Left renal cortex interstitium (tissue), 4 donors: Measurements from ENCODE around the gene NDUFAB1. TPM values are rescaled to one million over a fixed set of nuclear protein-coding genes. Genes with fewer than 3 reads are reported as not detected.
"Not testable (repeated sequence)": the region's sequence is repeated elsewhere in the genome, so short reads cannot be mapped to it uniquely, and the experiment has no call there.

Experiments used
- DNase-seq, 4 donors: peaks; one replicate each; pipeline ENCODE4 v3.0.0-alpha.2; 2013; ENCODE audit warnings: low read depth in 4 of 4, low spot score in 2 of 4, missing footprints in 1 of 4
- polyA plus RNA-seq, 4 donors: library from polyadenylated mRNA; unstranded; fragments of 120-200 nt; gene quantifications; one replicate each; pipeline ENCODE4 v1.2.1, GENCODE V29; 2013; ENCODE audit not compliant: insufficient read length in 4 of 4

The NDUFAB1 gene
- polyA plus RNA-seq, 4 donors: 88.4 to 106 (median 98.1) TPM

DNA sequence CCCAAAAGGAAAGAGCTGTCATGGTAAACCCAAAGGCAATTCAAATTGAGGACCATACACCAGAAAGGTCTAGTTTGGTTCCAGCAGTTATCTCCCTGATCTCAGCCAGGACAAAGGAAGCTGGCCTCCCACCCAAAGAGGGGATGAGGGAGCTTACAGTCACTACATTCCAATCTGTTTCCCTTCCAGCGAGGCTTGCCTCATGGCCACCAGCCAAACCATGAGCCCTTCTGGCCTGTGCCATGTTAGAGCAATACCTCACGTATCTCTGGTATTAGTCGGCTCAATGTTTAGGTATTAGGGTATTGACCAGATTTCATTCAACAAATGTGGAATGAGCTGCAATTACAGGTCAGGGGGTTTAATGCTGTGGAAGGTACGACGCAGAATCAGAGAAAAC is 8.4 kb downstream of the NDUFAB1 start:
- DNase-seq: no peak

DNA sequence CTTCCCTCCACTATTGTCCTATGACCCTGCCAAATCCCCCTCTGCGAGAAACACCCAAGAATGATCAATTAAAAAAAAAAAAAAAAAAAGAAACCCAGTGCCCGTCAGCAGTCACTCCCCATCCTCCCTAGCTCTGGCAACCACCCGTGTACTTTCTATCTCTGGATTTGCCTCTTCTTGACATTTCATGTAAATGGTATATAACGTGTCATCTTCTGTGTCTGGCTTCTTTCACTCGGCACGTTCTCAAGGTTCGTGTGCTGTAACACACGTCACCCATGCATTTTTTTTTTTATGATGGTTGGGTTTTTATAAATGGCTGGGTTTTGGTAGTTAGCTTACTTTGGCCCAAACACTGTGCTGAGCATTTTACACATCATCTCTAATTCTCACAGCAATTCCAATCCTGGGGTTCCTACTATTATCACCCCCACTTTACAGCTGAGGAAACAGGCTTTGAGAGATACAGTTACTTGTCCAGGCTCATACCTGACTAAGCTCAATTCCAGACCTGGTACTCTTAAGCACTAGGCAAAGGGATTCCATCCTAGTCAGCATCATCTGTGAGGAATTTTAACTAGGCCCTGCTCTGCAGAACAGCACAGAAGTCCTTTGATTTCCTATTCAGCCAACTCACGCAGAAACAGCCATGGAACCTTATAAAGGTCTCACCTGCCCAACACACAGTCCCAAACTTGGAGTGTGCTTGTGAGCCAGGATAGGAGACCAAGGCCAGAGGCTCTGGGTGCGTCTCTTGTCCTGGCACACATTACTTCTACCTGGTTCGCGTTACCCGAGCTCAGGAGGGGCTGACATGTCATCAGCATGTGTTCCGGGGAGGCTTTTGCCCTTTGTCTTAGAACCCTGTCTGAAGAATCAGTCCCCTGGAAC is 11.7 kb downstream of the NDUFAB1 start:
- DNase-seq: no peak

DNA sequence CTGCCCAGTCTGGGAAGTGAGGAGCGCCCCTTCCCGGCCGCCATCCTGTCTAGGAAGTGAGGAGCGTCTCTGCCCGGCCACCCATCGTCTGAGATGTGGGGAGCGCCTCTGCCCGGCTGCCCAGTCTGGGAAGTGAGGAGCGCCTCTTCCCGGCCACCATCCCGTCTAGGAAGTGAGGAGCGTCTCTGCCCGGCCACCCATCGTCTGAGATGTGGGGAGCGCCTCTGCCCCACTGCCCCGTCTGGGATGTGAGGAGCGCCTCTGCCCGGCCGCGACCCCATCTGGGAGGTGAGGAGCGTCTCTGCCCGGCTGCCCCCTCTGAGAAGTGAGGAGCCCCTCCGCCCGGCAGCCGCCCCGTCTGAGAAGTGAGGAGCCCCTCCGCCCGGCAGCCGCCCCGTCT is 12.8 kb downstream of the NDUFAB1 start:
- not testable (repeated sequence) for DNase-seq

- DNase-seq: no peak
These were observed 14.4 kb downstream of the NDUFAB1 start for GRCh38 chr16:23581764-23582163.

- no peak for DNase-seq
These were observed 15.7 kb downstream of the NDUFAB1 start for GRCh38 chr16:23580391-23580790.

DNA sequence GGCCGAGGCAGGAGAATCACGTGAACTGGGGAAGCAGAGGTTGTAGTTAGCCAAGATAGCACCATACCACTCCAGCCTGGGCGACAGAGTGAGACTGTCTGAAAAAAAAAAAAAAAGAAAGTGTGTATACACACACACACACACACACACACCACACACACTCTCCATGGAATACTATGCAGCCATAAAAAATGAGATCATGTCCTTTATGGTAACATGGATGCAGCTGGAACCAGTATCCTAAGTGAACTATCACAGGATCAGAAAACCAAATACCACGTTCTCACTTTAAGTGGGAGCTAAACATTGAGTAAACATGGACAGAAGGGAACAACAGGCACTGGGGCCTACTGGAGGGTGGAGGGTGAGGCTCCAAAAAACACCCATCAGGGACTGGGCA is 16.7 kb downstream of the NDUFAB1 start:
- DNase-seq: no peak

DNA sequence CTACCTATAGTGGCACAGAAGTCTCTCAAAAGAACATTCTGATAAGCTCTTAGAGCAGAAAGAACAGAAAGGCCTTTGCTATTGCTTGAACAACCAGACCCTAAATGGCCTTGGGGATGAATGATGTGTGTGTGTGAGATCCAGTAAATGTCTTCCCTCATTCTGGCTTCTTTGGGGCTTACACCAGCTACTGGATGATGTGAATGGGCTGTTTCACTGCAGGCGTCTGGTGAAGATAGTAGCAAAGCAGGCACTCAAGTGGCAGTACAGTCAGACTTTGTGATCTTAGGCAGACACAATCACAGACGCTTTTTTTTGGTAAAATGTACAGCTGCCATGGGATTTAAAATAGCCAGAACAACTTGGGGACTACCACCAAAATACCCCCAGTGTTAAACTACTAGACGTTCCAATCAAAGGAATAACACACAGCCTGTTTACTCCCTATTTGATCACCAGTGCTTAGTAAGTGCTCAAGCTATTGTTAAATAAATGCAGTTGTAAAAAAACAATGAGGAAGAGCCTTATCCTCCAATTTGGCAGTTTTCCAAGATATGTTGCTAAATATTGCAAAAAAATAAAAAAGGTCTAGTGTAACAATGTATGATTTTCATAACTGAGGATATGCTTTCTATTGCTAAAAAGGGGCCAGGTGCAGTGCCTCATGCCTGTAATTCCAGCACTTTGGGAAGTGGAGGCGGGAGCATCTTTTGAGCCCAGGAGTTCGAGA is 17.9 kb downstream of the NDUFAB1 start:
- DNase-seq: no peak

DNA sequence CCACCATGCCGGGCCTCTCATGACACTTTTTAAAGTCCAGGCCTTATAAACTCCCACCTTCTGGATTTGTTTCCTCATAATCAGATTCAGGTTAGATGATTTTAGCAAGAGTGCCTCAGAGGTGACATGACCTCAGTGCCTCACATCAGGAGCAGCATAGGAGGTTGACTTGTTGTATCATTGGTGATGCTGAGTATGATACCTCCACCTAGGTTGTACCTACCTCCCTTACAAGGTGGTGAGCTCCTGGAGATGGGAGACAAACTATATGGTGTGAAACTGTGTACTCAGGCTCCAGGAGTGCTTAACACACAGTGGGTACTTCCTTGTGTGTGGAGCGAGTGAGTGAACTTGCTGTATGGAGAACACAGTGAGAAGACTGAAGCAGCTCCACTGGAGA is 18.6 kb downstream of the NDUFAB1 start:
- no peak for DNase-seq

DNA sequence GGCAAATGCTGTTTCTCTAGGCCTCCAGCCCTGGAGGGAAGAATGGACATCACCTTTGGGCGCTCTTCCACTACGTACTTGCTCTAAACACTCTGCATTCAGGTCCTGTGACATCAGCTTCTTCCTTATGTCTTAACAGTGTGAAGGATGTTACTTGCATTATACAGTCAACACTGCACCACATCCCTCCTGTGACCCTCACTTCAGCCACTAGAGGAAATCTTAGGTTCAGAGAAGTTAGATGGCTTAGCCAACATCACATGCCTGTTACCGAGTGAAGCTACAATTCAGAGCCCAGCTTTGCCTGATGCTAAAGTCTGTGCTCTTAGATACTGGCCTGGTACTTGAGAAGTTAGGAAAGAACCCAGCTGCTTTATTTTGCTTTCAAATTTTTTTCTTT is 20.3 kb downstream of the NDUFAB1 start:
- DNase-seq: no peak

DNA sequence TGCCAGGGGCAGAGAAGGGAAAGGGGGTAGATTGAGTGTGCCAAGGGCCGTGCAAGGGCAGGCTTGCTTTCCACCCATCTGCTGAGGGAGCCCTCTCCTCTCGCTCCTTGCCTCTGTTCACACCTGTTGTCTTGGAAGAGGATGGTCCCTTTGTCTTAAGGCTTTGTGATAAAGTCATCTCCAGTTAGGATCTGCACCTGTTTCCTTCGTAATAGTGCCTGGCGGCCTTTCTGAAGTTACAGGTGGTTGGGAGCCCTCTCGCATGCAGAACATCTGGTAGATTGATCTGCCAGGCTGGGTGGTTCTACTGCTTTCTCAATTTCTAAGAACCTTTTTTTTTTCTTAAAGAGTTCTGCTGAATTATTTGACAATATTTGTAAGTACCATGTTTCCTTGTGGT is 22.3 kb downstream of the NDUFAB1 start:
- no peak for DNase-seq

DNA sequence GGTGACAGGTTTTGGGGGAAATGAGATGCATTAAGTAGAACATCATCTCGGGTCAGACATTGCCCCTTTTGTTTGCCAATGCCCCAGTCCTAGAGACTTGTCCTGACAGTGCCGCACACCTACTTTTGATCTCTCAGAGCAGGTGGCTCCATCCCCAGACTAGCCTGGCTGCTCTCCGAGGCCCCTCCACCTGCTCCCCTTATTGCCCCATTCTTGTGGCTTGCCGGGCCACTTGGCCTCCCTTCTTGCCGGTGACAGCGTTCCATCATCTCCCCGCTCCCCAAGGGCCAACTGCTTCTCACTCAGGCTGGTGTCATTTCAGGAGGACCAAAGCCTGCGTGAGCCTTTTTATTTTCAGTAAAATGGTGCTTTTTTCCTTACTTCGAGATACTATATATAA is 23.7 kb downstream of the NDUFAB1 start:
- DNase-seq: no peak

DNA sequence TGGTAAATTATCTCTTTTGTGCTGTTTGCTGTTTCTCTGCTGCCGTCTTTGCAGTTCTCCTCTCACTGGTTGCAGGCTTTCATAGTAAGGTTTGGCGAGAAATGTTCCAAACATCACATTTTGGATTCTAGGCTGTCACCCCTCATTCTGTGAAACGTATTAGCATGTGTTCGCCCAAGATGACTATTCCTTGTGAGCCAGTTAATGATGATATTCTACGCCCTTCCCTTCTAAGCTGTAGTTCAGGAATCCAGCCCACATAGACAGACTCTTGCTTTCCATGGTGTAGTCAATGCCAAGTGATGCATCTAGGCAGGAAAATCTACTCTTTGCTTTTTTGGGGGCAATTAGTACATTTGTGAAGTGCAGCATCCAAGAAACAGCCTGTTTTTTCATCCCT is 24.2 kb downstream of the NDUFAB1 start:
- no peak for DNase-seq

- DNase-seq: no peak
These were observed 25.0 kb downstream of the NDUFAB1 start for GRCh38 chr16:23570992-23571632.

GRCh38 chr16:23567602-23568001 is 28.5 kb downstream of the NDUFAB1 start:
- no peak for DNase-seq

GRCh38 chr16:23566724-23567123 is 29.4 kb downstream of the NDUFAB1 start:
- no peak for DNase-seq

- no peak for DNase-seq
These were observed 31.3 kb downstream of the NDUFAB1 start for GRCh38 chr16:23564575-23565363.

DNA sequence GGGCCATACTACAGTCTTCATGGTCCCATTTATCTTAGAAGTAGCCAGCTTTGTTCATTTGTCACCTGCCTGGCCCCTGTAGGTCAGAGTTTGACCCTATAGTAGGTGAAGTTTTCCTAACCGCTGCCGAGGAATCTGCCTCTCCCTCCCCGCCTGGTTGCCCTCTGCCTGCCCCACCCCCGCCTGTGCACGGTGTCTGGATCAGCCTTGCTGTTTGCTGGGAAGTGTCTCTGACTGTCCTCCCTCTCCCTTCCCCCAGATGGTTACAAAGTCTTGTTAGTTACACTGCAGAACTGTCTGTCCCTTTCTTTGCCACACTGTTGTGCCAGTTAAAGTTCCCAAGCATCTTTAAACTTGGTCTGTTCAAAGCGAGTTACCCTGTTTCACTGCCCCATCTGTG is 32.9 kb downstream of the NDUFAB1 start:
- no peak for DNase-seq

- no peak for DNase-seq
These were observed 33.6 kb downstream of the NDUFAB1 start for GRCh38 chr16:23562505-23562904.

DNA sequence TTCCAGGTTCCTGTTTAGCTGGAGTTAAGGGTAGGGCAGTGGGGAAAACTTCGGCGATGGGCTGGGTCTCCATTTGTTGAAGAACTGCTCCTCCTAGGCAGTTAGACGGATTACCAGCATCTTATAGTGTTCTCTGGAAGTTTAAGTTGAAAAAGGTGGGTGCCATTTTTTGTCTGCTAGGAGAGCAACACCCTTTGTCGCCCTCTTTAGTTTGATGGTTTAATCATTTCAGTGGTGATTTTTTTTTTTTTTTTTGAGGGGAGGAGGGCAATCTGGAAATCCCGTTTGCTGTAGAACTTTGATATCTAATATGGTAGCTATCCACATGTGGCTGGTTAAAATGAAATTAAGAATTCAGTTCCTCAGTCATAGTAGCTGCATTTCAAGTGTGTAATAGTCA is 34.5 kb downstream of the NDUFAB1 start:
- no peak for DNase-seq

DNA sequence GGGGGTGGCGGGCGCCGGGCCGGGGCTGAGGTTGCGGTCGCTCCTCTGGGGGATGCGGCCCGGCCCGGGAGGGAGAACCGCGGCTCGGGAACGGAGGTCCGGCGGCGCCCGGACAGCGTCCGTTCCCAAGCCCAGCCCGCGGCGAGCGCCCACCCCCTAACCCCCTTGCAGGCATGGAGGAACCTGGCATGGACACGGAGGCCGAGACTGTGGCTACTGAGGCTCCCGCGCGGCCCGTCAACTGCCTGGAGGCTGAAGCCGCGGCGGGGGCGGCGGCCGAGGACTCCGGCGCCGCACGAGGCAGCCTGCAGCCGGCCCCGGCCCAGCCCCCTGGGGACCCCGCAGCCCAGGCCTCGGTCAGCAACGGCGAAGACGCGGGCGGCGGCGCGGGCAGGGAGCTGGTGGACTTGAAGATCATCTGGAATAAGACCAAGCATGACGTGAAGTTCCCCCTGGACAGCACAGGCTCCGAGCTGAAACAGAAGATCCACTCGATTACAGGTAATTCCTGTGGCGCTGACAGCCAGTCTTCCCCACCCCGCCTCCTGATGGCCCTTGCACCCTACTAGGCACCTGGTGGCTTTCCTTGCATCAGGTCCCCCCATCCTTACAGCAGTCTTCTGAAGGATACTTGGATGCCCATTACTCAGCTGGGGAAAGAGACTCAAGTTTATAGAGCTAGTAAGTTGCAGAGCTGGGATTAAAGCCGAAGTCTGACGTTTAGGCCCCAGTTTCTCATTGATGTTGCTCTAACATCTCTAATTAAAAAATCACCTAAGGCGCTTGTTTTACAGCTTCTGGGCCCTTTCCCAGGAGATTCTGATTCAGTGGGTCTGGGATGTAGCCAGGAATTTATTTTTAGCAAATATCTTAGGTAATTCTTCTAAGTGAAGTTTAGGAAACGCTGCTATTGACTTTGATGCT is 38.1 kb downstream of the NDUFAB1 start:
- DNase-seq: peak in 1 of 4 donors; percentile 0
